ENCODE measurements around the gene PRKX. TPM values are rescaled to one million over a fixed set of nuclear protein-coding genes. Genes with fewer than 3 reads are reported as not detected.

Gene PRKX
- total RNA-seq, 4 donors from 2014 or later: 32.2 to 37.8 (median 34.1) TPM

GRCh38 chrX:3603026-3603661, 110.3 kb downstream of the PRKX start:
- no peaks in the 10 kb centered on the region for H3K9me3 ChIP-seq
- peaks cover 0 to 9% (median 0%) of the 10 kb centered on the region in 4 donors for H3K4me1 ChIP-seq
- no peaks in the 10 kb centered on the region for H3K27me3 ChIP-seq
- no peak overlapping the region for H3K4me3 ChIP-seq
- no peak for DNase-seq (ENCODE audit: low spot score in 2 of 2)
- no peak for TF ChIP-seq CTCF (IDR thresholded peaks at IDR 0.05)
- no peak for TF ChIP-seq EP300 (IDR thresholded peaks at IDR 0.05)
- TF ChIP-seq POLR2A (IDR thresholded peaks at IDR 0.05): no peak
- no peak overlapping the region for H3K27ac ChIP-seq
- peaks cover 0 to 4% (median 0%) of the 10 kb centered on the region in 3 donors for H3K36me3 ChIP-seq
- 82 to 84% methylated on average over 9 to 10 of the region's 10 CpGs for WGBS, 2 donors

- WGBS, 2 donors: 13 to 18% methylated on average over 7 of the region's 7 CpGs
- no peak for TF ChIP-seq CTCF (IDR thresholded peaks at IDR 0.05)
- H3K4me1 ChIP-seq: peaks cover 0 to 9% (median 0%) of the 10 kb centered on the region in 4 donors
- no peaks in the 10 kb centered on the region for H3K9me3 ChIP-seq
- no peak overlapping the region for H3K4me3 ChIP-seq
- H3K27ac ChIP-seq: no peak overlapping the region
- H3K27me3 ChIP-seq: no peaks in the 10 kb centered on the region
- DNase-seq (ENCODE audit: low spot score in 2 of 2): no peak
- peaks cover 0 to 4% (median 0%) of the 10 kb centered on the region in 3 donors for H3K36me3 ChIP-seq
Measured at GRCh38 chrX:3599802-3600430, 113.5 kb downstream of the PRKX start.

GRCh38 chrX:3598709-3599108, 114.7 kb downstream of the PRKX start:
- DNase-seq (ENCODE audit: low spot score in 2 of 2): no peak
- TF ChIP-seq CTCF (IDR thresholded peaks at IDR 0.05) (no peak), POLR2A (IDR thresholded peaks at IDR 0.05) (no peak)

GRCh38 chrX:3598046-3598605, 115.3 kb downstream of the PRKX start:
- no peaks in the 10 kb centered on the region for H3K27me3 ChIP-seq
- H3K36me3 ChIP-seq: no peaks in the 10 kb centered on the region
- TF ChIP-seq CTCF (IDR thresholded peaks at IDR 0.05) (no peak), POLR2A (IDR thresholded peaks at IDR 0.05) (no peak), EP300 (IDR thresholded peaks at IDR 0.05) (no peak)
- no peak overlapping the region for H3K4me3 ChIP-seq
- H3K9me3 ChIP-seq: no peaks in the 10 kb centered on the region
- WGBS, 2 donors: 90 to 95% methylated on average over 2 to 3 of the region's 3 CpGs
- no peak for DNase-seq (ENCODE audit: low spot score in 2 of 2)
- H3K4me1 ChIP-seq: peaks cover 0 to 9% (median 0%) of the 10 kb centered on the region in 4 donors
- H3K27ac ChIP-seq: no peak overlapping the region

More at GRCh38 chrX:3598709-3599108, 114.7 kb downstream of the PRKX start:
- Histone ChIP-seq H3K9me3 (no peaks in the 10 kb centered on the region), H3K4me3 (no peak overlapping the region), H3K36me3 (no peaks in the 10 kb centered on the region), H3K27me3 (no peaks in the 10 kb centered on the region), H3K27ac (no peak overlapping the region), H3K4me1 (peaks cover 0 to 9% (median 0%) of the 10 kb centered on the region in 4 donors)
- WGBS, 2 donors: 83% methylated on average over 6 of the region's 6 CpGs

- no peaks in the 10 kb centered on the region for H3K9me3 ChIP-seq
- no peak overlapping the region for H3K27ac ChIP-seq
- no peaks in the 10 kb centered on the region for H3K27me3 ChIP-seq
- H3K4me1 ChIP-seq: no peaks in the 10 kb centered on the region
- WGBS, 2 donors: 39 to 60% methylated on average over 12 of the region's 12 CpGs
- no peaks in the 10 kb centered on the region for H3K36me3 ChIP-seq
- no peak for TF ChIP-seq POLR2A (IDR thresholded peaks at IDR 0.05)
- no peak for TF ChIP-seq EP300 (IDR thresholded peaks at IDR 0.05)
- no peak for TF ChIP-seq CTCF (IDR thresholded peaks at IDR 0.05)
- no peak overlapping the region for H3K4me3 ChIP-seq
- no peak for DNase-seq (ENCODE audit: low spot score in 2 of 2)
Measured at GRCh38 chrX:3592184-3592583, 121.3 kb downstream of the PRKX start.
